BLaER1 (cell line): ENCODE data around the gene TMEM204.

Source experiments
- H3K27ac ChIP-seq: shearing (Covaris generic); formaldehyde crosslinking; 2 replicates; pipeline ENCODE4 v1.8.1; 2022
- H3K27me3 ChIP-seq: shearing (Covaris generic); formaldehyde crosslinking; 2 replicates; pipeline ENCODE4 v1.8.1; 2022
- H3K36me3 ChIP-seq: shearing (Covaris generic); formaldehyde crosslinking; 2 replicates; pipeline ENCODE4 v1.8.1; 2022
- H3K4me1 ChIP-seq: shearing (Covaris generic); formaldehyde crosslinking; 2 replicates; pipeline ENCODE4 v1.8.1; 2022
- H3K4me2 ChIP-seq: shearing (Covaris generic); formaldehyde crosslinking; 2 replicates; pipeline ENCODE4 v1.8.1; 2022
- H3K4me3 ChIP-seq: shearing (Covaris generic); formaldehyde crosslinking; 2 replicates; pipeline ENCODE4 v1.8.1; 2022
- H3K9ac ChIP-seq: shearing (Covaris generic); formaldehyde crosslinking; 2 replicates; pipeline ENCODE4 v1.8.1; 2022
- H3K9me3 ChIP-seq: shearing (Covaris generic); formaldehyde crosslinking; 2 replicates; pipeline ENCODE4 v1.8.1; 2022
- H4K20me1 ChIP-seq: shearing (Covaris generic); formaldehyde crosslinking; 2 replicates; pipeline ENCODE4 v1.8.1; 2022
- Cebpa-rat ChIP-seq: shearing (Covaris generic); IDR thresholded peaks from 2 replicates; pipeline ENCODE4 v1.8.1; 2022

The TMEM204 gene

DNA sequence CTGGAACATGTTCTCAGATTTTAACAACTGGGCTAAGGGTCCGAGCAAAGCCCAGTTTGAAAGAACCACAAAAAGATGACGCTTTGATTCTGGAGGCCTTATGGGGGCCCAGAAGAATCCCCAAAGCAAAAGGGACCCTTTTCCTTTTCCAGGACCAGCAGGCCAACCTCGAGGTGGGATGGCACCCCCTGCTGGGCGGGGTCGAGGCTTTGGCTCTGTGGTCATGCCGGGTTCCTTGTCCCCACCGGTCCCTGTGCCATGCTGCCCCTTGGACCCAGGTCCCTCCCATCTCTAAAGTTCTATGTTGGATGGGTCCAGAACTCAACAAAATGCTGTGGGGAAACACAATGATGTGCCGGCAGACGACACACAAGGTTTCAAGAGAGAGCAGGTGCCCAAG lies 30.9 kb downstream of the TMEM204 start:
- Histone ChIP-seq H3K4me3 (no peak overlapping the region), H3K27ac (no peak overlapping the region), H3K9ac (peak overlapping the region; percentile 45; the same call in 1 of the 2 replicates), H3K4me1 (peaks cover 34% of the 10 kb centered on the region), H3K9me3 (no peaks in the 10 kb centered on the region), H3K4me2 (peak overlapping the region; percentile 86), H3K27me3 (no peaks in the 10 kb centered on the region), H3K36me3 (peaks cover 51% of the 10 kb centered on the region), H4K20me1 (peaks cover 8% of the 10 kb centered on the region; the same call in 1 of the 2 replicates)
- no peak for TF ChIP-seq Cebpa-rat

DNA sequence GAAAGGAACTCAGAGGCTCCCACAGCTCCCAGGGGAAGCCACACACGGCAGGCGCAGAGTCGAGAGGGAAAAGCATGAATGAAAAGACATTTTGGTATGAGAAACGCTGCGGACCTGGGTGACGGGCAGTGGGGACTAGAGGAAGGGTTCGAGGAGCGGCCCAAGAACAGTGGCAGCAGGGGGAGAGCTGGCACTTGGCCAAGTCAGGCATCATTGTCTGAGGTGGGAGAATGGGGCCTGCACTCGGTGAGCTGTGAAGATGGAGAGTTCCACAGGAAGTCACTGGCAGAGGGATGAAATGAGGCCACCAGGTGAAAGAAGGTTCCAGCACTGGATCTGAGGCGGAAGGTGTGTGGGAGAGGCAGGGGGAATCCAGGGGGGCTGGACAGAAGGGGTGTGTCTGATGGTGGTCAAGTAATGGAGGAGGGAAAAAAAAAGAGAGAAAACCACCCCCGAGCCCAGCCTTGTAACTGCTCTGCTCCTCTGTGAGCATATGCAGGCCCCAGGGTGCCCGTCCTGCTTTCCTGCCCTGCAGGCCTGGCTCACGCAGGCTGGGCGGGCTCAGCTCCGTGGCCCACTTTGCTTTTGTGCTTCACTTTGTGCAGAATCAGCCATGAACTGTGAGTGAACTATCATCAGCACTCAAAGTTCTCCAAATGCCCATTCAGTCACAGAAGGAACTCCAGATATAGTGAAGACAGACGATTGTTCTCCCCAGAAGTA lies 31.8 kb downstream of the TMEM204 start:
- H3K4me2 ChIP-seq: peak overlapping the region; percentile 86
- H3K4me3 ChIP-seq: no peak overlapping the region
- peaks cover 33% of the 10 kb centered on the region for H3K4me1 ChIP-seq
- H3K9me3 ChIP-seq: no peaks in the 10 kb centered on the region
- peaks cover 8% of the 10 kb centered on the region; the same call in 1 of the 2 replicates for H4K20me1 ChIP-seq
- H3K27me3 ChIP-seq: no peaks in the 10 kb centered on the region
- peaks cover 47% of the 10 kb centered on the region for H3K36me3 ChIP-seq
- H3K27ac ChIP-seq: peak overlapping the region; percentile 12; the same call in 1 of the 2 replicates
- TF ChIP-seq Cebpa-rat: no peak
- peak overlapping the region; percentile 45; the same call in 1 of the 2 replicates for H3K9ac ChIP-seq

DNA sequence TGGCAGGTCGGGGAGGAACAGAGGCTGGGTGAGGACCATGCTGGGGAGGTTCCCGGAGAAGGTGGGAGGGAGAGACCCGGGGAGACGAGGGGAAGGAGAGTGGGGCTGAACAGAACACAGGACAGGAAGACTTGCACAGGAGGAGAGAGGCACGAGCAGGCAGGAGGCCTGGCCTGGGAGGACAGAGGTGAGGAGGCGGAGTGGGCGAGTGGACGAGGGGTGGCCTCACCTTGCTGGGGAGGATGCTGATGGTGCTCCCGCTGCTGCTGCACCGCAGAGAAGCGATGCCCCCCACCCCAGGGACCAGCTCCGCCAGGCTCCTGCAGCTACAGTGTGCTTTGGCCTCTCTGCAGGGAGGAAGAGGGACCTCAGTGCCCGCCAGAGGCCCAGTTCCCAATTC lies 34.5 kb downstream of the TMEM204 start:
- Histone ChIP-seq H4K20me1 (peaks cover 8% of the 10 kb centered on the region; the same call in 1 of the 2 replicates), H3K36me3 (peaks cover 42% of the 10 kb centered on the region), H3K4me3 (no peak overlapping the region), H3K27me3 (no peaks in the 10 kb centered on the region), H3K27ac (no peak overlapping the region), H3K4me1 (peaks cover 39% of the 10 kb centered on the region), H3K9ac (no peak overlapping the region), H3K4me2 (no peak overlapping the region), H3K9me3 (no peaks in the 10 kb centered on the region)
- no peak for TF ChIP-seq Cebpa-rat

DNA sequence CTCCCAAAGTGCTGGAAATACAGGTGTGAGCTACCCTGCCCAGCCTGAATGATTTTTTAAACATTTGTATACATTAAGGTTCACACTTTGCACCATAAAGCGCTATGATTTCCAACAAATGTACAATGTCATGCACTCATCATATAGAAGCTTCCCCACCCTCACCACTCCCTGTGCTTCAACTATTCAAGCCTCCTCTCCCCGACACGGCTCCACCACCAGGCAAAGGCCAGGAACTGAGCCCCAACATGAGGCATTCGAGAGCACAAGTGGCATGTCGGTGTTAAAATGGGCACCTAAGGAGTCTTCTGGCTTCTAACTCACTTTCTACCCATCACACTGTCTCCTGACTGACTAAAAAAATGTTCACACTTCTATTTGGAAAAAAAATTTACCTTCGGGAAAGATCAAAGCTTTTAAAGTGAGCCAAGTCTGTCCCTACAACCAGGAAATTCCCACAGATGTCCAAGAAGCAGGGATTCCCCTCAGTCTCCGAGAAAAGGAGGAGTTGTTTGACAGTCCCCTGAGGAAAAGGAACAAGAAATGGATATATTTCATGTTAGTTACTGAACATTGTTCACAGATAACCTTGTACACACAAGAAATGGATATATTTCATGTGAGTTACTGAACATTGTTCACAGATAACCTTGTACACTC lies 37.7 kb downstream of the TMEM204 start:
- no peak for TF ChIP-seq Cebpa-rat

DNA sequence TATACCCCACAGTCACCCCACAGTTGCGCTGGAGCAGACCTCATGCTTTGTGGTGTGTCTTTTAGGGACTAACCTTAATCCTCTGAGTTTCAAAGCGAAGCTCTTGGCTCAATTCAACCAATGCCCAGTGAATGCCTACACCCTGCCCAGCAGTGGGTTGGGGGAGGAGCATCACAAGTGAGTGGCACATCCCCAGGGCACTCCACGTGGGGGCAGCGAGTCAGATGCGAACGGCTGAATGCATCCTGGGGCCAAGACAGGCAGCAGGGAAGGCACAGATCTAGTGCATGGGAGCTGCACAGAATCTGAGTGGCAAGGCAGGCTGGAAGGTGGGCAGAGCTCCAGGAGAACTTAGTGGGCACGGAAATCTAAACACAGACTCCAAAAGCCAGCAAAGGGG lies 39.2 kb downstream of the TMEM204 start:
- Histone ChIP-seq H3K27ac (no peak overlapping the region), H3K9me3 (no peaks in the 10 kb centered on the region), H3K9ac (no peak overlapping the region; the same call in 1 of the 2 replicates), H3K4me1 (peaks cover 13% of the 10 kb centered on the region), H3K27me3 (no peaks in the 10 kb centered on the region), H4K20me1 (no peaks in the 10 kb centered on the region), H3K36me3 (peaks cover 52% of the 10 kb centered on the region), H3K4me3 (no peak overlapping the region), H3K4me2 (no peak overlapping the region)
- TF ChIP-seq Cebpa-rat: no peak

More for the DNA sequence above, 37.7 kb downstream of the TMEM204 start:
- peaks cover 46% of the 10 kb centered on the region; the same call in 1 of the 2 replicates for H3K36me3 ChIP-seq
- no peaks in the 10 kb centered on the region for H3K9me3 ChIP-seq
- H3K27me3 ChIP-seq: no peaks in the 10 kb centered on the region
- H4K20me1 ChIP-seq: no peaks in the 10 kb centered on the region
- no peak overlapping the region for H3K4me3 ChIP-seq
- H3K4me1 ChIP-seq: peaks cover 20% of the 10 kb centered on the region
- no peak overlapping the region for H3K9ac ChIP-seq
- H3K27ac ChIP-seq: no peak overlapping the region
- no peak overlapping the region for H3K4me2 ChIP-seq

DNA sequence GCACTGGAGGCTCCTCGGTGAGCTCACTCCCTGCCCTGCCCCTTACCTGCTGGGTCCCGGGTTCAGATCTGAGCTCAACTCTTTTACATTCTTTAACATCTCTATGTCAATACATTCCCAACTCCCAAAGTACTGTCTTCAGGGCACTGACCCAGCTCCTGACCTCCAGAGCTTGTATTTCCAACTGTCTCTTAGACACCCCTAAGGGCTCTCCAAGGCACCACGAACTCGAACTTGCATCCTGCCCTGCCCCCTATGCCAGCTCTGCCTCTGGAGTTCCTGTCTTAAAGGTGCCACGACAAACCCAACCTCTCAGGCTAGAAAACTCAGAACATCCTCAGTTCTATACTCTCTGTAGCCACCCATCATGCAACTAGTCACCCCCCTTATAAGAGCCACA lies 39.8 kb downstream of the TMEM204 start:
- H3K9ac ChIP-seq: no peak overlapping the region
- no peak overlapping the region for H3K27ac ChIP-seq
- no peak for TF ChIP-seq Cebpa-rat
- no peak overlapping the region for H3K4me3 ChIP-seq
- H4K20me1 ChIP-seq: no peaks in the 10 kb centered on the region
- H3K27me3 ChIP-seq: no peaks in the 10 kb centered on the region
- H3K36me3 ChIP-seq: peaks cover 55% of the 10 kb centered on the region
- H3K4me1 ChIP-seq: peaks cover 13% of the 10 kb centered on the region
- H3K4me2 ChIP-seq: no peak overlapping the region
- no peaks in the 10 kb centered on the region for H3K9me3 ChIP-seq

DNA sequence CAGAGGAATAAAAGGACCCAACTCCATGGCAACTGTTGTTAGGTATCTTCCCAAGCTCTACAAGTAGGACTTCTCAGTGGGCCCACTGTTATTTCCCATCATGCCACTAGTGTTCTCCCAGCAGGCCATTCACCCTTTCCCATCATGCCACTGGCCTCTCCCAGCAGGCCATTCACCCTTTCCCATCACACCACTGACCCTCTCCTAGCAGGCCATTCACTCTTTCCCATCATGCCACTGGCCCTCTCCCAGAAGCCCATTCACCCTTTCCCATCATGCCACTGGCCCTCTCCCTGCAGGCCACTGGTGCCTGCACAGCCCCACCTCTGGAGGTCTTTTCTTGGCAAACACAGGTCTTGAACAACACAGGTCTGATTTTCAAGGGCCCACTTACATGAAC lies 42.1 kb downstream of the TMEM204 start:
- Histone ChIP-seq H3K4me1 (peaks cover 6% of the 10 kb centered on the region; the same call in 1 of the 2 replicates), H3K9me3 (no peaks in the 10 kb centered on the region), H3K36me3 (peaks cover 69% of the 10 kb centered on the region), H3K9ac (no peak overlapping the region), H3K27ac (no peak overlapping the region), H3K4me2 (no peak overlapping the region), H4K20me1 (no peaks in the 10 kb centered on the region), H3K27me3 (no peaks in the 10 kb centered on the region), H3K4me3 (no peak overlapping the region)
- no peak for TF ChIP-seq Cebpa-rat

DNA sequence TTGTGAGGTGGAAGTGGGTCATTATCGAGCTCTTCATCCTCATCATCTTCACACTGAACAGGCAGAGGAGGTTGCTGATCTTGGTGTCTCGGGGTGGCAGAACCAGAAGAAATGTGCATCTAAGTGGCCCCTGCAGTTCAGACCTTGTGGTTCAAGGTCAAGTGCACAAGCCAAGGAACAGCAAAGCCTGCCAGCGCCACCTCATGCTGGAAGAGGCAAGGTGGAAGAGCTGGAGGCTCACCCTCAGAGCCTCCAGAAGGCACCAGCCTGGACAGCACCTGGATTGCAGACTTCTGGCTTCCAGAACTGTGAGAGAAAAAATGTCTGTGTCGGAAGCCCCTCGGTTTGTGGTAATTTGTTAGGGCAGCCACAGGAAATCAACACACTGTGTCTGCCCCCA lies 45.7 kb downstream of the TMEM204 start:
- Histone ChIP-seq H3K4me1 (peaks cover 16% of the 10 kb centered on the region), H3K27me3 (no peaks in the 10 kb centered on the region), H3K36me3 (peaks cover 80% of the 10 kb centered on the region), H3K27ac (no peak overlapping the region), H3K9ac (no peak overlapping the region), H3K4me2 (no peak overlapping the region), H4K20me1 (no peaks in the 10 kb centered on the region), H3K4me3 (no peak overlapping the region), H3K9me3 (peaks cover 10% of the 10 kb centered on the region)
- TF ChIP-seq Cebpa-rat: no peak

DNA sequence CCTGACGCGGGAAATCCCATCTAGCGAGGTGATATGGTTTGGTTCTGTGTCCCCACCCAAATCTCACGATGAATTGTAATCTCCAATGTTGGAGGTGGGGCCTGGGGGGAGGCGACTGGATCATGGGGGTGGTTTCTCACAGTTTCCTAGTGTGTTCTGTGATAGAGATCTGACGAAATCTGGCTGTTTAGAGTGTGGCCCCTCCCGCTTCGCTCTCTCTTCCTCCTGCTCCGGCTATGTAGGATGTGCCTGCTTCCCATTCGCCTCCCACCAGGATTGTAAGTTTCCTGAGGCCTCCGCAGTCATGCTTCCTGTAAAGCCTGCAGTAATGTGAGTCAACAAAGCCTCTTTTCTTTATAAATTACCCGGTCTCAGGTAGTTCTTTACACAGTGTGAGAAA lies 46.8 kb downstream of the TMEM204 start:
- no peaks in the 10 kb centered on the region for H3K27me3 ChIP-seq
- H3K4me3 ChIP-seq: no peak overlapping the region
- H3K27ac ChIP-seq: no peak overlapping the region
- peaks cover 16% of the 10 kb centered on the region for H3K4me1 ChIP-seq
- H3K9me3 ChIP-seq: peaks cover 10% of the 10 kb centered on the region
- H3K9ac ChIP-seq: no peak overlapping the region
- H3K36me3 ChIP-seq: peaks cover 85% of the 10 kb centered on the region
- TF ChIP-seq Cebpa-rat: no peak
- no peaks in the 10 kb centered on the region for H4K20me1 ChIP-seq
- H3K4me2 ChIP-seq: no peak overlapping the region

DNA sequence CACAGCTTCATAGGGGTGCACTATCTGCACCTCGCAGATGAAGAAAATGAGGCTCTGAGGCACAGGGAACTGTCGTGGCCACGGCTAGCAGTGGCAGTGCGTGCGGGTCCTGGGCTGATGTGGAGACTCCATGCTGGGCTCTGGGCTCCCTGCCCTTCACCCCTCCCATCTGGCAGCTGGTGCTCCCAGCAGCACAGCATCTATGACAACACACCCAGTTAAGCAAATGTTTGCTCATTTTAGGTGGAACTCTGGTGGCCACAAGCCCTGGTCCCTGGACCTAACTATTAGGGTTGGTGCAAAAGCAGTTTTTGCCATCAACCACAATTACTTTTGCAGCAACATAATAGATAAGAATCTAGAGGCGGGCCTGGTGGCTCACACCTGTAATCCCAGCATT lies 47.5 kb downstream of the TMEM204 start:
- Histone ChIP-seq H3K9ac (no peak overlapping the region), H3K36me3 (peaks cover 82% of the 10 kb centered on the region), H3K4me3 (no peak overlapping the region), H3K4me1 (peaks cover 16% of the 10 kb centered on the region), H3K27ac (no peak overlapping the region), H3K4me2 (no peak overlapping the region), H4K20me1 (no peaks in the 10 kb centered on the region), H3K27me3 (no peaks in the 10 kb centered on the region), H3K9me3 (peaks cover 10% of the 10 kb centered on the region)
- TF ChIP-seq Cebpa-rat: no peak
